Right lobe of liver (tissue), 4 donors: Measurements from ENCODE around the gene IRAK3.
"Not testable (repeated sequence)": the region's sequence is repeated elsewhere in the genome, so short reads cannot be mapped to it uniquely, and the experiment has no call there.

Experiments
- POLR2A ChIP-seq: fragments of 450-650 bp; IDR thresholded peaks from one replicate; pipeline ENCODE4 v1.6.1; 2017; ENCODE audit warnings: antibody characterized with exemption, mild to moderate bottlenecking
- TF ChIP-seq, protein P1 (sequence below), 4 donors: fragments of 200-600 bp in 3 of 4; fragments of 450-650 bp in 1 of 4; IDR thresholded peaks; one replicate each; pipeline versions ENCODE4 v1.5.1 to v1.8.0; 2016 to 2022; ENCODE audit warnings: antibody characterized with exemption in 4 of 4, mild to moderate bottlenecking in 2 of 4
- donor health status: DM: no; HTN: no; CAD: no.
- donor health status: DM: no; HTN: no; CAD: no.
- donor health status: DM: no; HTN: yes; CAD: no.

- TF ChIP-seq, protein P1, sequence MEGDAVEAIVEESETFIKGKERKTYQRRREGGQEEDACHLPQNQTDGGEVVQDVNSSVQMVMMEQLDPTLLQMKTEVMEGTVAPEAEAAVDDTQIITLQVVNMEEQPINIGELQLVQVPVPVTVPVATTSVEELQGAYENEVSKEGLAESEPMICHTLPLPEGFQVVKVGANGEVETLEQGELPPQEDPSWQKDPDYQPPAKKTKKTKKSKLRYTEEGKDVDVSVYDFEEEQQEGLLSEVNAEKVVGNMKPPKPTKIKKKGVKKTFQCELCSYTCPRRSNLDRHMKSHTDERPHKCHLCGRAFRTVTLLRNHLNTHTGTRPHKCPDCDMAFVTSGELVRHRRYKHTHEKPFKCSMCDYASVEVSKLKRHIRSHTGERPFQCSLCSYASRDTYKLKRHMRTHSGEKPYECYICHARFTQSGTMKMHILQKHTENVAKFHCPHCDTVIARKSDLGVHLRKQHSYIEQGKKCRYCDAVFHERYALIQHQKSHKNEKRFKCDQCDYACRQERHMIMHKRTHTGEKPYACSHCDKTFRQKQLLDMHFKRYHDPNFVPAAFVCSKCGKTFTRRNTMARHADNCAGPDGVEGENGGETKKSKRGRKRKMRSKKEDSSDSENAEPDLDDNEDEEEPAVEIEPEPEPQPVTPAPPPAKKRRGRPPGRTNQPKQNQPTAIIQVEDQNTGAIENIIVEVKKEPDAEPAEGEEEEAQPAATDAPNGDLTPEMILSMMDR (IDR thresholded peaks at IDR 0.05) = not testable (repeated sequence)
- TF ChIP-seq POLR2A = not testable (repeated sequence)
Measured at GRCh38 chr12:66236282-66236675, 47.3 kb downstream of the IRAK3 start.
